ENCODE measurements around the gene SIK3.

SIK3 gene

GRCh38 chr11:116928102-116928777, 170.0 kb downstream of the SIK3 start:
- no peak overlapping the region for H3K4me2 ChIP-seq

GRCh38 chr11:116927163-116927974, 170.9 kb downstream of the SIK3 start:
- Histone ChIP-seq H3K4me2 (no peak overlapping the region), H3K27ac (no peak overlapping the region), H3K27me3 (ENCODE audit: insufficient read depth, low read depth) (no peaks in the 10 kb centered on the region), H2AFZ (ENCODE audit: low read depth) (no peak overlapping the region), H3K36me3 (ENCODE audit: insufficient read depth) (no peaks in the 10 kb centered on the region), H3K9ac (no peak overlapping the region), H4K20me1 (ENCODE audit: insufficient read depth) (no peaks in the 10 kb centered on the region), H3K4me3 (IDR thresholded peaks at IDR 0.05; ENCODE audit: insufficient read depth, low read depth, low read length) (no peak overlapping the region), H3K79me2 (ENCODE audit: insufficient read depth, low read depth) (no peaks in the 10 kb centered on the region), H3K4me1 (ENCODE audit: low read depth, poor library complexity, severe bottlenecking) (peaks cover 43% of the 10 kb centered on the region)
- TF ChIP-seq, protein P1, sequence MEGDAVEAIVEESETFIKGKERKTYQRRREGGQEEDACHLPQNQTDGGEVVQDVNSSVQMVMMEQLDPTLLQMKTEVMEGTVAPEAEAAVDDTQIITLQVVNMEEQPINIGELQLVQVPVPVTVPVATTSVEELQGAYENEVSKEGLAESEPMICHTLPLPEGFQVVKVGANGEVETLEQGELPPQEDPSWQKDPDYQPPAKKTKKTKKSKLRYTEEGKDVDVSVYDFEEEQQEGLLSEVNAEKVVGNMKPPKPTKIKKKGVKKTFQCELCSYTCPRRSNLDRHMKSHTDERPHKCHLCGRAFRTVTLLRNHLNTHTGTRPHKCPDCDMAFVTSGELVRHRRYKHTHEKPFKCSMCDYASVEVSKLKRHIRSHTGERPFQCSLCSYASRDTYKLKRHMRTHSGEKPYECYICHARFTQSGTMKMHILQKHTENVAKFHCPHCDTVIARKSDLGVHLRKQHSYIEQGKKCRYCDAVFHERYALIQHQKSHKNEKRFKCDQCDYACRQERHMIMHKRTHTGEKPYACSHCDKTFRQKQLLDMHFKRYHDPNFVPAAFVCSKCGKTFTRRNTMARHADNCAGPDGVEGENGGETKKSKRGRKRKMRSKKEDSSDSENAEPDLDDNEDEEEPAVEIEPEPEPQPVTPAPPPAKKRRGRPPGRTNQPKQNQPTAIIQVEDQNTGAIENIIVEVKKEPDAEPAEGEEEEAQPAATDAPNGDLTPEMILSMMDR (conservative IDR thresholded peaks at IDR 0.05; ENCODE audit: low read depth, low read length), result peak; percentile 22; the same call in 1 of the 2 replicates

More at GRCh38 chr11:116928102-116928777, 170.0 kb downstream of the SIK3 start:
- TF ChIP-seq, protein P1 (conservative IDR thresholded peaks at IDR 0.05; ENCODE audit: low read depth, low read length), result no peak
- H3K79me2 ChIP-seq (ENCODE audit: insufficient read depth, low read depth), result no peaks in the 10 kb centered on the region
- no peak overlapping the region for H2AFZ ChIP-seq (ENCODE audit: low read depth)
- no peak overlapping the region for H3K27ac ChIP-seq
- no peaks in the 10 kb centered on the region for H3K27me3 ChIP-seq (ENCODE audit: insufficient read depth, low read depth)
- no peak overlapping the region for H3K4me3 ChIP-seq (IDR thresholded peaks at IDR 0.05; ENCODE audit: insufficient read depth, low read depth, low read length)
- peaks cover 43% of the 10 kb centered on the region for H3K4me1 ChIP-seq (ENCODE audit: low read depth, poor library complexity, severe bottlenecking)
- no peak overlapping the region for H3K9ac ChIP-seq
- no peaks in the 10 kb centered on the region for H4K20me1 ChIP-seq (ENCODE audit: insufficient read depth)
- no peaks in the 10 kb centered on the region for H3K36me3 ChIP-seq (ENCODE audit: insufficient read depth)

- Histone ChIP-seq H3K4me3 (IDR thresholded peaks at IDR 0.05; ENCODE audit: insufficient read depth, low read depth, low read length) (no peak overlapping the region), H3K27me3 (ENCODE audit: insufficient read depth, low read depth) (no peaks in the 10 kb centered on the region), H3K79me2 (ENCODE audit: insufficient read depth, low read depth) (no peaks in the 10 kb centered on the region), H4K20me1 (ENCODE audit: insufficient read depth) (no peaks in the 10 kb centered on the region), H3K36me3 (ENCODE audit: insufficient read depth) (no peaks in the 10 kb centered on the region), H3K4me1 (ENCODE audit: low read depth, poor library complexity, severe bottlenecking) (peaks cover 25% of the 10 kb centered on the region), H2AFZ (ENCODE audit: low read depth) (no peak overlapping the region), H3K4me2 (no peak overlapping the region; the same call in 1 of the 2 replicates), H3K9ac (no peak overlapping the region), H3K27ac (peak overlapping the region; percentile 69)
- TF ChIP-seq, protein P1 (conservative IDR thresholded peaks at IDR 0.05; ENCODE audit: low read depth, low read length), result no peak
Measured at GRCh38 chr11:116925050-116925449, 173.2 kb downstream of the SIK3 start.

- Histone ChIP-seq H4K20me1 (ENCODE audit: insufficient read depth) (no peaks in the 10 kb centered on the region), H3K36me3 (ENCODE audit: insufficient read depth) (no peaks in the 10 kb centered on the region), H3K4me1 (ENCODE audit: low read depth, poor library complexity, severe bottlenecking) (no peaks in the 10 kb centered on the region), H3K4me2 (no peak overlapping the region), H3K4me3 (IDR thresholded peaks at IDR 0.05; ENCODE audit: insufficient read depth, low read depth, low read length) (no peak overlapping the region), H3K27me3 (ENCODE audit: insufficient read depth, low read depth) (no peaks in the 10 kb centered on the region), H3K27ac (no peak overlapping the region), H3K79me2 (ENCODE audit: insufficient read depth, low read depth) (no peaks in the 10 kb centered on the region), H3K9ac (no peak overlapping the region), H2AFZ (ENCODE audit: low read depth) (no peak overlapping the region)
- TF ChIP-seq, protein P1 (conservative IDR thresholded peaks at IDR 0.05; ENCODE audit: low read depth, low read length), result no peak
Measured at GRCh38 chr11:116918925-116919655, 179.1 kb downstream of the SIK3 start.
